Vagina (tissue), 2 donors: ENCODE data around the gene EMC8. TPM values are rescaled to one million over a fixed set of nuclear protein-coding genes. Genes with fewer than 3 reads are reported as not detected.

Experiments
- DNase-seq, 2 donors: peaks; one replicate each; pipeline ENCODE4 v3.0.0-alpha.2; 2017; ENCODE audit errors: extremely low spot score in 2 of 2
- H3K27ac ChIP-seq: fragments of 200-600 bp; sonication (generic); one replicate; pipeline ENCODE4 v1.5.1; 2019
- H3K27me3 ChIP-seq: fragments of 200-600 bp; sonication (generic); one replicate; pipeline ENCODE4 v1.5.1; 2019
- H3K36me3 ChIP-seq, 2 donors: fragments of 200-600 bp; sonication (generic); one replicate each; pipeline ENCODE4 v1.5.1; 2017 to 2019
- H3K4me1 ChIP-seq: fragments of 200-600 bp; sonication (generic); one replicate; pipeline ENCODE4 v1.5.1; 2019
- H3K4me3 ChIP-seq, 2 donors: fragments of 200-600 bp; sonication (generic); 1 replicate in 1 of 2; 2 replicates in 1 of 2; pipeline ENCODE4 v1.5.1; 2016 to 2019
- H3K9me3 ChIP-seq: fragments of 200-600 bp; sonication (generic); one replicate; pipeline ENCODE4 v1.5.1; 2019
- CTCF ChIP-seq, 3 experiments: fragments of 450-650 bp in 2 of 3; fragments of 200-600 bp in 1 of 3; sonication (generic) in 1 of 3; IDR thresholded peaks; one replicate each; pipeline ENCODE4 v1.5.1; 2017 to 2019; ENCODE audit warnings: antibody characterized with exemption in 3 of 3, mild to moderate bottlenecking in 2 of 3, moderate library complexity in 2 of 3
- POLR2A ChIP-seq, 2 donors: fragments of 450-650 bp; IDR thresholded peaks; one replicate each; pipeline ENCODE4 v1.6.1; 2017; ENCODE audit warnings: antibody characterized with exemption in 2 of 2, mild to moderate bottlenecking in 2 of 2, moderate library complexity in 2 of 2
- POLR2AphosphoS5 ChIP-seq, 2 donors: sonication (generic); formaldehyde crosslinking; IDR thresholded peaks; one replicate each; pipeline ENCODE4 v1.9.0; 2017; ENCODE audit warnings: antibody characterized with exemption in 2 of 2, mild to moderate bottlenecking in 2 of 2, low read depth in 1 of 2; ENCODE audit not compliant: insufficient read depth in 1 of 2
- intact Hi-C: fragments of 100-400 bp; cut with DNase I; formaldehyde crosslinking; loops from one replicate; pipeline ENCODE4 v1.15.1; 2023
- total RNA-seq: library from RNA; depleted of rRNA; stranded (reverse); fragments of >200 nt; gene quantifications from one replicate; pipeline ENCODE4 v1.2.3, GENCODE V29; 2016

EMC8 gene
- total RNA-seq, 1 donor from 2014 or later: 42.0 TPM

- DNase-seq: no peak
- no peaks in the 10 kb centered on the region for H3K9me3 ChIP-seq
- no peaks in the 10 kb centered on the region for H3K27me3 ChIP-seq
- TF ChIP-seq CTCF (IDR thresholded peaks at IDR 0.05) (no peak), POLR2AphosphoS5 (IDR thresholded peaks at IDR 0.05; ENCODE audit: insufficient read depth in 1 of 2, low read depth in 1 of 2) (no peak), POLR2A (IDR thresholded peaks at IDR 0.05) (no peak)
- H3K4me3 ChIP-seq: no peak overlapping the region
- peaks cover 0 to 47% of the 10 kb centered on the region in 2 donors for H3K36me3 ChIP-seq
- intact Hi-C loops: no loop called here
- H3K27ac ChIP-seq: no peak overlapping the region
- H3K4me1 ChIP-seq: peaks cover 10% of the 10 kb centered on the region
Measured at GRCh38 chr16:85781695-85782370, 17.5 kb downstream of the EMC8 start.

- peaks cover 0 to 44% of the 10 kb centered on the region in 2 donors for H3K36me3 ChIP-seq
- no peak for DNase-seq
- no peaks in the 10 kb centered on the region for H3K9me3 ChIP-seq
- TF ChIP-seq CTCF (IDR thresholded peaks at IDR 0.05) (no peak), POLR2AphosphoS5 (IDR thresholded peaks at IDR 0.05; ENCODE audit: insufficient read depth in 1 of 2, low read depth in 1 of 2) (no peak), POLR2A (IDR thresholded peaks at IDR 0.05) (no peak)
- no peaks in the 10 kb centered on the region for H3K27me3 ChIP-seq
- no peak overlapping the region for H3K27ac ChIP-seq
- H3K4me1 ChIP-seq: peaks cover 10% of the 10 kb centered on the region
- intact Hi-C loops: no loop called here
- H3K4me3 ChIP-seq: no peak overlapping the region
Measured at GRCh38 chr16:85781156-85781555, 18.2 kb downstream of the EMC8 start.

- Histone ChIP-seq H3K4me1 (peaks cover 10% of the 10 kb centered on the region), H3K4me3 (no peak overlapping the region), H3K9me3 (no peaks in the 10 kb centered on the region), H3K27ac (no peak overlapping the region), H3K27me3 (no peaks in the 10 kb centered on the region), H3K36me3 (peaks cover 0 to 37% of the 10 kb centered on the region in 2 donors)
- TF ChIP-seq CTCF (IDR thresholded peaks at IDR 0.05) (no peak), POLR2A (IDR thresholded peaks at IDR 0.05) (no peak), POLR2AphosphoS5 (IDR thresholded peaks at IDR 0.05; ENCODE audit: insufficient read depth in 1 of 2, low read depth in 1 of 2) (no peak)
- no peak for DNase-seq
- intact Hi-C loops: no loop called here
Measured at GRCh38 chr16:85780281-85780680, 19.1 kb downstream of the EMC8 start.

GRCh38 chr16:85778873-85779272 lies 20.5 kb downstream of the EMC8 start:
- intact Hi-C loops: no loop called here
- no peaks in the 10 kb centered on the region for H3K27me3 ChIP-seq
- peaks cover 10% of the 10 kb centered on the region for H3K4me1 ChIP-seq
- peaks cover 0 to 33% of the 10 kb centered on the region in 2 donors for H3K36me3 ChIP-seq
- DNase-seq: no peak
- no peak overlapping the region for H3K27ac ChIP-seq
- no peak overlapping the region for H3K4me3 ChIP-seq
- no peaks in the 10 kb centered on the region for H3K9me3 ChIP-seq
- TF ChIP-seq POLR2A (IDR thresholded peaks at IDR 0.05): no peak
- TF ChIP-seq CTCF (IDR thresholded peaks at IDR 0.05): no peak
- TF ChIP-seq POLR2AphosphoS5 (IDR thresholded peaks at IDR 0.05; ENCODE audit: insufficient read depth in 1 of 2, low read depth in 1 of 2): no peak

- TF ChIP-seq POLR2AphosphoS5 (IDR thresholded peaks at IDR 0.05; ENCODE audit: insufficient read depth in 1 of 2, low read depth in 1 of 2) (no peak), CTCF (IDR thresholded peaks at IDR 0.05) (no peak), POLR2A (IDR thresholded peaks at IDR 0.05) (no peak)
- Histone ChIP-seq H3K36me3 (peaks cover 0 to 33% of the 10 kb centered on the region in 2 donors), H3K9me3 (no peaks in the 10 kb centered on the region), H3K27ac (no peak overlapping the region), H3K4me3 (no peak overlapping the region), H3K4me1 (peaks cover 10% of the 10 kb centered on the region), H3K27me3 (no peaks in the 10 kb centered on the region)
- no peak for DNase-seq
- intact Hi-C loops: no loop called here
Measured at GRCh38 chr16:85777583-85778310, 21.6 kb downstream of the EMC8 start.
